BLaER1 (cell line): ENCODE results near the gene PDSS2.

ENCODE experiments used
- H3K27ac ChIP-seq: shearing (Covaris generic); formaldehyde crosslinking; 2 replicates; pipeline ENCODE4 v1.8.1; 2022
- H3K27me3 ChIP-seq: shearing (Covaris generic); formaldehyde crosslinking; 2 replicates; pipeline ENCODE4 v1.8.1; 2022
- H3K36me3 ChIP-seq: shearing (Covaris generic); formaldehyde crosslinking; 2 replicates; pipeline ENCODE4 v1.8.1; 2022
- H3K4me1 ChIP-seq: shearing (Covaris generic); formaldehyde crosslinking; 2 replicates; pipeline ENCODE4 v1.8.1; 2022
- H3K4me2 ChIP-seq: shearing (Covaris generic); formaldehyde crosslinking; 2 replicates; pipeline ENCODE4 v1.8.1; 2022
- H3K4me3 ChIP-seq: shearing (Covaris generic); formaldehyde crosslinking; 2 replicates; pipeline ENCODE4 v1.8.1; 2022
- H3K9ac ChIP-seq: shearing (Covaris generic); formaldehyde crosslinking; 2 replicates; pipeline ENCODE4 v1.8.1; 2022
- H3K9me3 ChIP-seq: shearing (Covaris generic); formaldehyde crosslinking; 2 replicates; pipeline ENCODE4 v1.8.1; 2022
- H4K20me1 ChIP-seq: shearing (Covaris generic); formaldehyde crosslinking; 2 replicates; pipeline ENCODE4 v1.8.1; 2022
- Cebpa-rat ChIP-seq: shearing (Covaris generic); IDR thresholded peaks from 2 replicates; pipeline ENCODE4 v1.8.1; 2022

PDSS2 gene

DNA sequence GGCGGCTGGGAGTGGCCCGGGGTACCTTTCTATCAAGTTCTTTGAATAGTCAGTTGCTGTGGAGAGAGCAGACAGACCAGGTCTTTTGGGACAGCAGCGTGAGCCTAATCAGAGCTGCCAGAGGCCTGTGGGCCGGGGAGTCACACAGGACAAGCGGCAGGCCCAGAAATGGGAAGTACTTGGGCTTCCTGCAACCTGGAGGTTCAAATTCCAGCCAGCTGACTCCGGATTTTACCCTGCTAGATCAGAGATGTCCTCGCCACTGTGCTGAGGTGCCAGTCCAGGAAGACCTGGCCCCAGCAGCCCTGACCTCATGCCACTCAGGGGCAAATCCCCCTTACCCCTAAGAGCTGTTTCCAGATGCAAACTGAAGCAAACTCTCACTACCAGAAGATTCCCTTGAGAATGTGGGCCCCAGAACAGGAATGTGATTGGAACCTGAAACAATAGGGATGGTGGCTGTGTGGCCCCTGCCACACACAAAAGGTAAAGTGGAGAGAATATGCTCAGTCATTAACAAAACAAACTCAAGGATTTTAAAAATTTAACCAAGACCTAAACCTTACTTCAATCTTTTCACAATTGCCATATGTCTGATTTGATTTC is 353.8 kb downstream of the PDSS2 start:
- no peaks in the 10 kb centered on the region for H3K27me3 ChIP-seq
- no peaks in the 10 kb centered on the region for H3K36me3 ChIP-seq
- TF ChIP-seq Cebpa-rat = no peak
- peaks cover 97% of the 10 kb centered on the region for H3K4me1 ChIP-seq
- no peak overlapping the region for H3K4me3 ChIP-seq
- no peaks in the 10 kb centered on the region for H3K9me3 ChIP-seq
- peak overlapping the region; percentile 35; the same call in 1 of the 2 replicates for H3K27ac ChIP-seq
- H3K9ac ChIP-seq = no peak overlapping the region
- H3K4me2 ChIP-seq = peak overlapping the region; percentile 19; the same call in 1 of the 2 replicates
- peaks cover 60% of the 10 kb centered on the region for H4K20me1 ChIP-seq

DNA sequence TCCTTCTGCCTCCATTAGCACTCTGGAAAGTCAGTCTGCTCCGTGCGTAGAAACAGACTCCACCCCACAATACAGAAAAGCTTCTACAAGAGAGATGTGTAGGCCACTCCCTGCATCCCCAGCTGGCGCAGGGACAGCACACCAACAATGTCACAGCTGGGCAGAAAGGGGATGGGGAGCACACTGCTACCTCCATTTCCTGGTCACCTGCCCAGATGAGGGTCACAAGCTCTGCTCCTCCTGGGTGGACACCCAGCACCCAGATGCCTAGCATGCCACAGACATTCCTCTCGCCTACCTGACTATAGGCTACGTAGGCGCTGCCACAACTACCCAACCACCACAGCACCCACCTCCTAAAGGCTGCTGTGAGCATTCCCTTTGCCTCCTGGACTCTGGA is 356.3 kb downstream of the PDSS2 start:
- Histone ChIP-seq H3K4me2 (peak overlapping the region; percentile 62), H3K4me3 (no peak overlapping the region), H3K9me3 (no peaks in the 10 kb centered on the region), H3K9ac (no peak overlapping the region; the same call in 1 of the 2 replicates), H3K27ac (peak overlapping the region; percentile 65), H4K20me1 (peaks cover 44% of the 10 kb centered on the region), H3K36me3 (peaks cover 5% of the 10 kb centered on the region), H3K27me3 (no peaks in the 10 kb centered on the region), H3K4me1 (peaks cover 75% of the 10 kb centered on the region)
- TF ChIP-seq Cebpa-rat = no peak
